Ishikawa (cell line): ENCODE data around the gene HELB.

ENCODE experiments used
- CEBPB ChIP-seq: IDR thresholded peaks from 2 replicates; pipeline ENCODE4 v1.6.1; 2012
- CREB1 ChIP-seq: IDR thresholded peaks from 2 replicates; pipeline ENCODE4 v1.6.1; 2012; ENCODE audit warnings: low read depth
- EGR1 ChIP-seq: IDR thresholded peaks from 2 replicates; pipeline ENCODE4 v1.6.1; 2012
- EP300 ChIP-seq: IDR thresholded peaks from 2 replicates; pipeline ENCODE4 v1.6.1; 2012; ENCODE audit warnings: borderline replicate concordance
- FOXM1 ChIP-seq: IDR thresholded peaks from 2 replicates; pipeline ENCODE4 v1.6.1; 2012; ENCODE audit warnings: low read depth, borderline replicate concordance
- NFIC ChIP-seq: IDR thresholded peaks from 2 replicates; pipeline ENCODE4 v1.6.1; 2012
- RAD21 ChIP-seq: IDR thresholded peaks from 2 replicates; pipeline ENCODE4 v1.6.1; 2012; ENCODE audit warnings: low read depth
- TAF1 ChIP-seq: IDR thresholded peaks from 2 replicates; pipeline ENCODE4 v1.6.1; 2012; ENCODE audit warnings: low read depth, mild to moderate bottlenecking
- TCF12 ChIP-seq: IDR thresholded peaks from 2 replicates; pipeline ENCODE4 v1.6.1; 2012; ENCODE audit warnings: low read depth
- TEAD4 ChIP-seq: IDR thresholded peaks from 2 replicates; pipeline ENCODE4 v1.6.1; 2012
- YY1 ChIP-seq: IDR thresholded peaks from 2 replicates; pipeline ENCODE4 v1.6.1; 2012; ENCODE audit warnings: low read depth
- ZBTB7A ChIP-seq: IDR thresholded peaks from 2 replicates; pipeline ENCODE4 v1.6.1; 2012; ENCODE audit warnings: low read depth
- TF ChIP-seq, protein P1 (sequence below): IDR thresholded peaks from 2 replicates; pipeline ENCODE4 v1.6.1; 2012; ENCODE audit warnings: low read depth, mild to moderate bottlenecking
- TF ChIP-seq, protein P2 (sequence below): IDR thresholded peaks from 2 replicates; pipeline ENCODE4 v1.6.1; 2012
- TF ChIP-seq, protein P3 (sequence below): IDR thresholded peaks from 2 replicates; pipeline ENCODE4 v1.6.1; 2012

Gene HELB

DNA sequence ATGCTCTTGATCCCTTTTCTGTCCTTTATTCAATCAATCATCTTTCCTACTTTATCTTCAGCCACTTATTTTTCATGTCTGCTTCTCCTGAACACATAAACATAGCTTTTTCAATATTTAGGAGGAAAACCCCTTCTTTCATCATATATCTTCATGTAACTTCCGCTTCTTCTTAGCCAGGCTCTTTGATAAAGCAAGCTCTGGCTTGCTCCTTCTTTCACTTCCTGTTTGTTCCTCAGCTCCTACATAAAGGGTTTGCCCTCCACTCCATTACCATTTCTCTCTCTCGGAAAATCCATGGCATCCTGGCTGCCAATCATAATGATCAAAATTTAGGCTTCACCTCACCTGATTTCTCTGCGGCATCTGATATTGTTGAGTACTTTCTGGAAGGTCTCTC, 33.7 kb upstream of the HELB start:
- TF ChIP-seq TCF12, result no peak
- TF ChIP-seq FOXM1, result no peak
- no peak for TF ChIP-seq TEAD4
- no peak for TF ChIP-seq NFIC
- TF ChIP-seq, protein P1, sequence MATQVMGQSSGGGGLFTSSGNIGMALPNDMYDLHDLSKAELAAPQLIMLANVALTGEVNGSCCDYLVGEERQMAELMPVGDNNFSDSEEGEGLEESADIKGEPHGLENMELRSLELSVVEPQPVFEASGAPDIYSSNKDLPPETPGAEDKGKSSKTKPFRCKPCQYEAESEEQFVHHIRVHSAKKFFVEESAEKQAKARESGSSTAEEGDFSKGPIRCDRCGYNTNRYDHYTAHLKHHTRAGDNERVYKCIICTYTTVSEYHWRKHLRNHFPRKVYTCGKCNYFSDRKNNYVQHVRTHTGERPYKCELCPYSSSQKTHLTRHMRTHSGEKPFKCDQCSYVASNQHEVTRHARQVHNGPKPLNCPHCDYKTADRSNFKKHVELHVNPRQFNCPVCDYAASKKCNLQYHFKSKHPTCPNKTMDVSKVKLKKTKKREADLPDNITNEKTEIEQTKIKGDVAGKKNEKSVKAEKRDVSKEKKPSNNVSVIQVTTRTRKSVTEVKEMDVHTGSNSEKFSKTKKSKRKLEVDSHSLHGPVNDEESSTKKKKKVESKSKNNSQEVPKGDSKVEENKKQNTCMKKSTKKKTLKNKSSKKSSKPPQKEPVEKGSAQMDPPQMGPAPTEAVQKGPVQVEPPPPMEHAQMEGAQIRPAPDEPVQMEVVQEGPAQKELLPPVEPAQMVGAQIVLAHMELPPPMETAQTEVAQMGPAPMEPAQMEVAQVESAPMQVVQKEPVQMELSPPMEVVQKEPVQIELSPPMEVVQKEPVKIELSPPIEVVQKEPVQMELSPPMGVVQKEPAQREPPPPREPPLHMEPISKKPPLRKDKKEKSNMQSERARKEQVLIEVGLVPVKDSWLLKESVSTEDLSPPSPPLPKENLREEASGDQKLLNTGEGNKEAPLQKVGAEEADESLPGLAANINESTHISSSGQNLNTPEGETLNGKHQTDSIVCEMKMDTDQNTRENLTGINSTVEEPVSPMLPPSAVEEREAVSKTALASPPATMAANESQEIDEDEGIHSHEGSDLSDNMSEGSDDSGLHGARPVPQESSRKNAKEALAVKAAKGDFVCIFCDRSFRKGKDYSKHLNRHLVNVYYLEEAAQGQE, result no peak
- no peak for TF ChIP-seq TAF1
- TF ChIP-seq, protein P2, sequence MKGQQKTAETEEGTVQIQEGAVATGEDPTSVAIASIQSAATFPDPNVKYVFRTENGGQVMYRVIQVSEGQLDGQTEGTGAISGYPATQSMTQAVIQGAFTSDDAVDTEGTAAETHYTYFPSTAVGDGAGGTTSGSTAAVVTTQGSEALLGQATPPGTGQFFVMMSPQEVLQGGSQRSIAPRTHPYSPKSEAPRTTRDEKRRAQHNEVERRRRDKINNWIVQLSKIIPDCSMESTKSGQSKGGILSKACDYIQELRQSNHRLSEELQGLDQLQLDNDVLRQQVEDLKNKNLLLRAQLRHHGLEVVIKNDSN, result no peak
- TF ChIP-seq, protein P3, sequence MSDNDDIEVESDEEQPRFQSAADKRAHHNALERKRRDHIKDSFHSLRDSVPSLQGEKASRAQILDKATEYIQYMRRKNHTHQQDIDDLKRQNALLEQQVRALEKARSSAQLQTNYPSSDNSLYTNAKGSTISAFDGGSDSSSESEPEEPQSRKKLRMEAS, result no peak
- no peak for TF ChIP-seq EGR1
- no peak for TF ChIP-seq RAD21

DNA sequence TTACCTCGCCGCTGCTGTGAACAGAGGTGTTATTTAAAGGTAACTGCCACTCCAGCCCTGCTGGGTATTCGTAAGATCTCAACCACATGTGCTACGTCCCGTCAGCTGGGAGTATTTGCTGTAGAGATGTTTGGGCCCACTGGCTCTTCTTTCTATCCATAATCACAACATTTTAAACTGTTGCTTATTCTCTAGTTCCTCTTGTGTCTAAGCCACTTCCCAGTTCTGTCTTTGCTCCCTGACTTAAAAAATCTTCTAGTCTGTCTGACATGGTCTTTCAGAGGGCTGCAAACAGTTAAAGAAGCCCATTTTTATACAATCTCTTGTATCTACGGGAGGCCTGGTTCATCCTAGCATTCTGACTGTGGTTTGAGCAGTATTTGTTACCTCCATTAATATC, 33.2 kb upstream of the HELB start:
- TF ChIP-seq TEAD4 (no peak), ZBTB7A (no peak), RAD21 (no peak), CEBPB (no peak), CREB1 (no peak), TCF12 (no peak), EGR1 (no peak), YY1 (no peak), EP300 (no peak)
- TF ChIP-seq, protein P1, result no peak
- TF ChIP-seq, protein P3, result no peak

DNA sequence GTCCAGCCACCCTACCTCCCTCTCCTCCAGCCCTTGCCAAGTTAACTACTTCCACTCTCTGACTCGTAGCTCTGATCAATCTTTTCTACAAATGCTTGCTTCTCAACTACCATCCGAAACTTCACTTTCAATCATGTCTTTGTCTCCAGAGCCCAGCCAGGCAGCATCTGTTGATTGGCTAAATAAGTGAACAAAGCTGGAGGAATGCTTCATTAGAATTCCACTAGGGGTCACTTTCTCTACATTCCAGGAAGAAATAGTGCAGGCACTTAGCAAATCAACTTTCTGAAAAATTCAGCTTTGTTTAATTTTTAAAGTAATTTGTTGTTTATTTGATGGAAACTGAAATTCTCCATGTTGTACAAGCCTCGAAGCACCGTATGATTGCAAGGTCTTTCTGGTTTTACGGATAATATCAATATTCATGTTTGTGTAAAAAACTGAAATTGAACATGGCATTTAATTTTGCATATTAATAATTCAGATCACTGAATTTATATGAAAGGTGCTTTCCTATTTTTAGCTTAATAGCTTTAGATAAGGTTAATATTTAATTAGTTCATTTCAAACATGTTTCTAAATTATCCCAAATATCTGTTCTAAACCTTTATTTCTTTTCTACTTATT, 32.4 kb upstream of the HELB start:
- TF ChIP-seq CREB1 (no peak), YY1 (no peak), EP300 (no peak), EGR1 (no peak), NFIC (no peak), ZBTB7A (no peak), RAD21 (peak; percentile 76), TCF12 (no peak), FOXM1 (no peak), CEBPB (no peak), TAF1 (no peak), TEAD4 (peak; percentile 78)
- TF ChIP-seq, protein P2, result no peak
- TF ChIP-seq, protein P1, result no peak
- TF ChIP-seq, protein P3, result no peak

DNA sequence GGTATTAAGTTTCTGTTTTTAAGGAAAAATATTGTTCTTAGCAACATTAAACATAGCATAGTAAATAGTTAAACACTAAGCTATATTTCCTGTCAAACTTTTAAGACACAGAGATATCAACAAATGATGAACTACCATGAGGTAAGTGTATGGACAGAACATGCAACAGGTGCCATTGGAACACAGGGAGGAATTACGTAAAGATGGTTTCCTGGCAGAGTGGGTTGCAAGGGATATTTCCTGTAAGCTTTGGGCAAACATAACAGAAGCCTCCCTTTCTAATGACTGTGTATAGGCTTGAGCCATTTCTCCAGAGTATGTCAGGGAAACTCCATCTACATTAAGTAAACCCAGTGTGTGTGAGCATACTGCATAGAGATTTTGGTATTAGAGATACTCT, 31.7 kb upstream of the HELB start:
- TF ChIP-seq EGR1 (no peak), YY1 (no peak), RAD21 (no peak), TEAD4 (no peak), NFIC (no peak), FOXM1 (no peak), CEBPB (no peak), TAF1 (no peak), CREB1 (no peak), TCF12 (no peak), ZBTB7A (no peak), EP300 (no peak)
- TF ChIP-seq, protein P3, result no peak
- TF ChIP-seq, protein P1, result no peak
- TF ChIP-seq, protein P2, result no peak
